HG03558 (cell line): ENCODE measurements around the gene GALNT2.

ENCODE experiments used
- ATAC-seq: cut with Tn5 transposase; IDR thresholded peaks from one replicate; pipeline ENCODE4 v1.9.1; 2021; ENCODE audit warnings: moderate number of reproducible peaks; ENCODE audit not compliant: unreplicated experiment; ENCODE audit errors: extremely low read depth

Gene GALNT2

DNA sequence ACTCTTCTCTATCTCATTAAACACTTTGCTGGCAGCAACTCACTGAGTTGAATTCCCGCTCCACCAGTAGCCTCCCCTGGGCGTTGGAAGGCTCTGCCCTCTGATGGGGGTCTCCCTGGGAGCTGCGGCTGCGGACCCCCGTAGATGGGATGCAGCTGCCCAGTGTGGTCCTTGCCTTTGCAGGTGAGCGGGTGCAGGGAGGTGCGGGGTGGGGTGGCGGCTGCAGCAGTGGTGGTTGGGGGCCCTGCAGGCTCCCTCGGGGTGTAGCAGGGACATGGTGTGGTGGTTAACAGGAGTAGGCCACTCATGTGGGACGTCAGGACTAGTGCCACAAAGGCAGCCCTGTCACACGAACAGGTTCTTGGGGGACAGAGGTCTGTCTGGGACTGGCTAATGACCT lies 42.0 kb downstream of the GALNT2 start:
- ATAC-seq = no peak

- ATAC-seq = peak; percentile 75
Measured at GRCh38 chr1:230109895-230110667, 43.0 kb downstream of the GALNT2 start.

- ATAC-seq = no peak
Measured at GRCh38 chr1:230110971-230111370, 43.9 kb downstream of the GALNT2 start.

DNA sequence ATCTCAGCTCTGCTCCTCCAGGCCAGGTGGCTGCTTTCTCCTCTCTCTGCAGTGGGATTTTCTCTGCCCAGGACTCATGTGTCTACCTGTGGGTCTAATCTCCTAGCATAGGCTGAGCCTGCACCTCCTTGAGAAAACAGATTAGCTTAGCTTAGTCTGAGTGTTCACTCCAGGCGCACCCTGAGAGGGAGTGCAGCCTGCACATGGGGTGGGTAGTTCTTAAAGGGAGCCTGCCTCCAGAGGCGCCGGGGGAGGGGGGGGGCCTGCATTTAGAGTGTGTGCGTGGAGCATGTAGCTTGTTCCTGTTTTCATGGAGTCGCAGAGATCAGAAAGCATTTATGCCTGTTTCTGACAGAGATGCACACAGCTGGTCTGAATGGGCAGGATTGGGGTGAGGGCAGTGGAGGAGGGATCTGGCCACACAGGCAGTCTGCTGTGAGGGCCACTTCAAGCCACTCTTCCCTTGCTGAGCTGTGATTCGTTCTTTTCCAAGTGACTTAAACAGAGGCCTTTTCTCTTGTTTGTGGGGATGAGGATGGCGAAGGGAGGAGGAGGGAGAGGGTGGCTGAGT lies 45.2 kb downstream of the GALNT2 start:
- no peak for ATAC-seq

DNA sequence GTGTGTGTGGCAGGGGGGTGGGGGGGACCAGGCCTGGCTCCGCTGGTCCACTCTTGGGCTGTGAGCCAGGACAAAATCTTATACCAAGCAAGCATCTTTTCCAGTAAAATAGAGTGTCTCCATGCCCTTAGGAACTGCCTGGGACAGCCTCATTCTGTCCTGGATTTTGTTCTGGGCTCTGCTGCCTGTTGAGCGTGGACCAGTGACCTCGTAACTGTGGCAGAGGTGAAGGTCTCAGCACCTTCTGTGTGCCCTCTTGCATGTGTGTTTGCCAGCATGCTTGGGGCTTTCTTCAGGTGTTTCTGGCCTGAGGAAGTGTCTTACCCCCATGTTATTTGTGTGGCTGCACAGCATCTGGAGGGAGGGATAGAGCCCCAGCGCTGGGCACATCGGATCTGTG lies 45.7 kb downstream of the GALNT2 start:
- ATAC-seq = no peak

GRCh38 chr1:230113235-230113592 lies 46.2 kb downstream of the GALNT2 start:
- ATAC-seq = no peak

DNA sequence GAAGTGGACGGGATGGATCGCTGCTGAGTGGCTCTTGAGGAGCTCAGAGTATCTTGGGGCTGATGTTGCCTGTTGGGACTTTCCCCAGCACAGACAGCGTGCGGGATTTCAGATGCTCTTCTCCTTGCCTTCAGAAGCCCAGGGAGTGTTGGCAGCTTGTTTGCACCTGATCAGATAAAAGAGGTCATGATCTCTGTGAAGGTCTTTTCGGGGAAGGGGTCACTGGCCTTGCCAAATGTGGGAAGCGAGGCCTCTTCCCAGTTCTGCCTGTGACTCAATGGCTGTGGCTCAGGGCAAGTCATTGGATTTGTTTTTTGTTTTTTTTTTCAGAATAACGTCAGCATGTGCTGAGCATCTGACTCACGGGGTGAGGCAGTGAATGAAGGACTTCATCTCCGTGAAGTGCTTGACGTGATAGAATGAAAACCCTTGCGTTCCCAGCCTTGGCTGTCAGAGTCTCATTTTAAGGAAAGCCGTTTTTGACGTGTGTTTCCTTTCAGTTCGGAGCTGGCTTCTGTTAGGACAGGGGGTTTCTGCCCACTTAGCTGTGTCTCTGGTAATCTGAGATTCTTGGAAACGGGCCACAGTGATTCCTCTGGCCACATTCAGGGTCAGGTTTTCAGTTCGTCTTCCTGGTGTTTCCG lies 46.7 kb downstream of the GALNT2 start:
- ATAC-seq = no peak

- no peak for ATAC-seq
Measured at GRCh38 chr1:230114237-230114651, 47.2 kb downstream of the GALNT2 start.

DNA sequence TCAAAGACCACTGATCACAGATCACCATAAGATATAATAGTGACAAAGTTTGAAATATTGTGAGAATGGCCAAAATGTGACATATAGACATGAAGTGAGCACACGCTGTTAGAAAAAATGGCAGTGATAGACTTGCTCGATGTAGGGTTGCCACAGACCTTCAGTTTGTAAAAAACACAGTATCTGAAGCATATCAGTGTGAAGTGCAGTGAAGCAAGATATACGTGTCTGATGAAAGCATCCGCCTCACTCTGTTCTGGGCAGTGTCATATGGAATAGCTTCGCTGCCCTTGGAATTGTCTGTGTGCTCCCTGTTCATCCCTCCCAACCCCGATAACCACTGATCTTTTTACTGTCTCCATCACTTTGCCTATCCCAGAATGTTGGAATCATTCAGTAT lies 50.7 kb downstream of the GALNT2 start:
- no peak for ATAC-seq

DNA sequence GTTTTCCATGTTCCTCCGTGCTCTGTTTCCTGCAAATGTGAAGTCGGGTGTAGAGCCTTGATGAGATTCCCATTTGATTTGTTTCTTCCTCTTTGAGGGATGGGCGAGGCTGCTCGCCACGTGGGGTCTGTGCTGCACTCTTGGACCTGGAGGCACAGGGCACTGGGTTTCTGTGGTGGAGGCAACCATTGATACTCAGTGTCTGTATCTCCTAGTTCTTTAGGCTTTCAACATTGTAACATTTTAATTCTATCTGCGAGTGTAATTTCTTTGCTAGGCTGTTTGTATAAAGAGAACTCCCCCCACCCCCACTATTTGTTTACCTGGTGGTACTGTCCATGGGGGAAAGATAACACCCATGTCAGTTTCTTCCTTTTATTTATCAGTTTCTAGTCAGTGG lies 52.3 kb downstream of the GALNT2 start:
- ATAC-seq = no peak

DNA sequence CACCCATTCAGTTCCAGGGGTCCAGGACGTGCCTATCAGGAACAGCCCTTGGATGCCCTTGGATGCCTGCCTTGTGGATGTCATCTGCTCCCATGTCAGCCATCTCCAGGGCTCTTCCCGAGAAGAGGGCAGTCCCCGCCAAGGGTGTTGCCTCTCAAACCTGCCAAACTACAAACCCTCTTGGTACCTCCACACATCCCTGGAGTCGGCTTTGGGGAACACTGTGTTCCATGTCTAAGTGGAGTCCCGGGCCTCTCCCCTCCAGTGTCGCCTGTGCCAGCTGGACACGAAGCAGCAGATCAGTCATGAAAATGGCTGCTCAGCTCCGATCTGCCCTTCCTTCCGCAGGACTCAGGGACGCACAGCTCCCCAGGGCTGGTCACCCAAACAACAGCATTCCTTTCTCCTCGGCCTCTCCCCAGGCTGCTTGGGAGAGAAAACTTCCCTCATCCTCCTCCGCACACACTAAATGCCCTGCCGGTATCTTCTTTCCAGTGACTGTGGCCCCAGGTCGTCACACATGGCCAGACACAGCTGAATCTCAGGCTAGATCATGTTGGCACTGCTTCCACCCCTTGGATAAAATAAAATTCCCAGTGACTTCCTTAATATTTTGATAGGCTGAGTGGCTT lies 53.4 kb downstream of the GALNT2 start:
- no peak for ATAC-seq

GRCh38 chr1:230120921-230121381 lies 53.9 kb downstream of the GALNT2 start:
- no peak for ATAC-seq

DNA sequence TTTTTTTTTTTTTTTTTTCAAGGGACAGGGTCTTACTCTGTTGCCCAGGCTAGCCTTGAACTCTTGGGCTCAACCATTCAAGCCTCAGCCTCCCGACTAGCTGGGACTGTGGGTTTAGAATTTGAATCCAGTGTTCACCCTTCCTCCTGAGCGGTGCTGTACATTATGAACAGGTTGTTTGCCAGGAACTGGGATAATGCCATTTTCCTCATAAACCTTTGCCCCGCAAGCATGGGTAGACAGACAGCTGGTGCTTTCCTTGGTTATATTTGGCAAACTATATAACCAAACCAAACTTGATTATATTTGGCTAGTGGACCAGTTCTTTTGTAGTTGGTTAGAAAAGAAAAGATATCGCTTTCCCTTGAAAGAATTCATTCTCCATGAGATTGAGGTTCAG lies 54.9 kb downstream of the GALNT2 start:
- ATAC-seq = no peak

DNA sequence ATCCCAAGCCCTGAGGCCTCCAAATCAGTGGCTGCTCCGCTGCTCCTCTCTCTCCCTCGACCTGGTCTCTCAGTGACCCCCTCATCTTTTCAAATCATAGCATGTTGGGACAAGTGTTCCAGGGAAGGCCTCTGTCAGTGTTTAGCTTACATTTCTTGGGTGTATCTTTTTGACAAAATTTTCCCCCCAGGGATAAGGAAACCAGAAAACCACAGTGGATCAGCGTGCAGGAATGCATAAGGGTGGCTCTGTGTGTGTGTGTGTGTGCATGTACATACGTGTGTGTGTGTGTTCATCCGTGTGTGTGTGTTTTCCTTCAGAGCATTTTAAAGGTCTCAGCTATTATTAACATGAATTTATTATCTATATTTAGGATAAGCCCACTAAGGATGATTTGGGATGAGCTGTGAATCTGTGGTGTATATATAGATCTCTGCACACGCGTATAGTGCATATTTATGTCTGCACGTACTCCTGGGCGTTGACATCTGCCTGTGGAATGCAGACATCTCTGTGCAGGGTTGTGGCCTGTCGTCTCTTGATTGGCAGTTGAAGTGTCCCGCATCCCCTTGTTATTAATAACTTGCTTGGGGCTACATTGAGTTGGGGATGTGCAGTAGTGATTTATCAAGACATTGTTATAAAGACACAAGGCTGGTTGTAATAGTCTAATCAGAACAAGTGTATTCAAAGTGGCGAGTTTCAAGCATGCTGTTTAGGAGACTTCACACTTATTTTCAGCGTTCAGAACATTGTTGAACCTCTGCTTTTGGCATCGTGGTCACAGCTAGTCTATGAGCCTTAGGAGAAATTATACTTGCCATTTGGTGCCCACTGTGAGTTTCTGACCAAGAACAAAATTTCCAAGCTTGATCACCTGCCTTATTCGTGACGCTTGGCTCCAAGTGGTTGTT lies 55.6 kb downstream of the GALNT2 start:
- ATAC-seq = no peak

DNA sequence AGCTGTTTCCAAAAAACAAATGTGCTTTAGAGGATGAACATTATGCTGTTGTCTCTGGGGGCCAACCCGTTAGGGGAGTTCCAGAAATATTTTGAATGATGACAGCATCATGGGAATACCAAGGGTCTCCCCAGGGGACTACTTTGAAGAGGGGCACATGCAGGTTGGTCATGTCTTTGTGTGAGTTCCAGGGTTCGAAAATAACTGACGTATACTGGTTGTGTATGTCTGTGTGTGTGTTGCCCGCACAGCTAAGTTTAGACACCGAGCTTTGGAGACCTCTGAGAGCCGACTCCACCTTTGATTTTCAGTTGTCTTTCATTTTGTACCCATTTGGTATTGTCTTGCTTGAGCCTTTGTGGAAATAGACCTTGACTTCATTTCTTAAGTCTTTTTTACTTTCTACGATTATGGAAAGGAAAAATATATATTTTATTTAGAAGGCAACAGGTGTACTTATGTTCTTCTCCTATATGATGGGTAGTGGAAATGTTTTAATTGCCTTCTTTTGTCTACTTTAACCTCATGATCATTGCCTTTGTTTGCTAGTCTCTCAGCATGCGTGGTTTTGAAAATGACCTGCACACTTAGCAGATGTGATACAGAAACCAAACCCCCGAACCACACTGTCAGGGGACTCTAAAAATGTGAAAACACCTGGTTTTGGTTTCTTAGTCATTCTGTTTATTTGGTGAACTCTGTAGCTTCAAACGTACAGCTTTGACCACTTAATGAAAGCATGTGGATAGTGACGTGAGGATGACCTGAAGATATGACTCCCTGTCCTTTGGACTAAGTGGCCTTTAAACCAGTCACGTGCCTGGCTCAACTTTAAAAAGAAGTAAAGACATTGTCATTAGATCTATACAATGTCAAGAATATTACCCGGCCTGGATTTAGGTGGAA lies 56.5 kb downstream of the GALNT2 start:
- ATAC-seq = peak; percentile 78

- no peak for ATAC-seq
Measured at GRCh38 chr1:230124186-230125128, 57.4 kb downstream of the GALNT2 start.

DNA sequence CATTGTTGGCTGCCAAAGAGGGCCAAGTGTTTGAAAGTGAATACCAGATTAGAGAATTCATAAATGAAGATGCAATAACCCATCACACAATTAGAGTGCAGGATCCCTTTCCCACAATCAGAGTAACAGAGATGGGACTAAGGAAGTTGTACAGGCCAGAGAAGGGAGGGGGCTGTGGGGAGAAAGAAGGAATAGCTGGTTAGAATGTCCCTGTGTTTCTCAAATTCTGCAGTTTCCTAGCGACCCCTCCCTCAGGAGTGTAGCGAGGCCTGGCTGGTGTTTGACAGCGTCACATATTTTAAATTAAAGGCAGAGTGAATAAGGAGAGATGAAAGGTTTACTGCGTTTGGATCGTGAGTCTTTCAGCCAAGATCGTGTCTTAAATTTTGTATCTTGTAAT lies 58.1 kb downstream of the GALNT2 start:
- no peak for ATAC-seq
